HAP-1 (cell line): ENCODE measurements around the gene GABRR2.
"Not testable (repeated sequence)": the region's sequence is repeated elsewhere in the genome, so short reads cannot be mapped to it uniquely, and the experiment has no call there.

ENCODE experiments used
- DNase-seq, 2 experiments: peaks; one replicate each; pipeline ENCODE4 v3.0.0-alpha.2; 2016 to 2020; ENCODE audit warnings: low spot score in 2 of 2
- H3K27me3 ChIP-seq: fragments of 250-450 bp; sonication (Bioruptor Pico); 2 replicates; pipeline ENCODE4 v1.5.1; 2020; ENCODE audit warnings: low read depth, mild to moderate bottlenecking, moderate library complexity
- H3K36me3 ChIP-seq: fragments of 250-450 bp; sonication (Bioruptor Pico); replicated peaks from 2 replicates; pipeline ENCODE4 v1.5.1; 2020; ENCODE audit warnings: mild to moderate bottlenecking
- H3K4me1 ChIP-seq: fragments of 250-450 bp; sonication (Bioruptor Pico); 2 replicates; pipeline ENCODE4 v1.5.1; 2020; ENCODE audit warnings: mild to moderate bottlenecking
- H3K4me3 ChIP-seq: fragments of 250-450 bp; sonication (Bioruptor Pico); 2 replicates; pipeline ENCODE4 v1.5.1; 2020; ENCODE audit warnings: mild to moderate bottlenecking, moderate library complexity
- H3K9me3 ChIP-seq: fragments of 250-450 bp; sonication (Bioruptor Pico); 2 replicates; pipeline ENCODE4 v1.5.1; 2020; ENCODE audit warnings: mild to moderate bottlenecking, moderate library complexity
- in situ Hi-C: fragments of 300-500 bp; cut with MboI; formaldehyde crosslinking; loops from 3 replicates; pipeline ENCODE4 v1.14.3; 2020; ENCODE audit warnings: low sequenced_read_pairs, inconsistent platforms, mixed read lengths

Gene GABRR2

DNA sequence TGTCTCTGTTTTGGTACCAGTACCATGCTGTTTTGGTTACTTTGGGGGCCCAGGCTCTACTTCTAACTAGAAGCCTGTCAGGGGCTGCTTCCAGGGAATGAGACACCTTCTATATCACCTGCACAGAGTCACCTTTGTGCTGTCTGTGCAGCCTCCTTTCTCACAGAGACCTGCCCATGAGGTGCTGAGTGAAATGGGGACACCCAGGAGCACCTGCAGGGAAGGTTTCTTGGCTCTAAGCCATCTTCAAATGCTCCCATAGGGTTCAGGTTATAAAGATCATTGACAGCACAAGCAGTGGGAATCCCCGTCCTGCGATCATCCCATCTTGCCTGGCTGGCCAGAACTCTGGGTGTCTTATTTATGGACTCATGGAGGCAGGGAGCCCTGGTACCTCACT is 19.1 kb downstream of the GABRR2 start:
- Histone ChIP-seq H3K4me1 (peaks cover 16% of the 10 kb centered on the region), H3K4me3 (no peak overlapping the region), H3K36me3 (no peaks in the 10 kb centered on the region), H3K9me3 (no peaks in the 10 kb centered on the region), H3K27me3 (peaks cover 9% of the 10 kb centered on the region; the same call in 1 of the 2 replicates)
- in situ Hi-C loops: no loop called here
- DNase-seq: no peak

DNA sequence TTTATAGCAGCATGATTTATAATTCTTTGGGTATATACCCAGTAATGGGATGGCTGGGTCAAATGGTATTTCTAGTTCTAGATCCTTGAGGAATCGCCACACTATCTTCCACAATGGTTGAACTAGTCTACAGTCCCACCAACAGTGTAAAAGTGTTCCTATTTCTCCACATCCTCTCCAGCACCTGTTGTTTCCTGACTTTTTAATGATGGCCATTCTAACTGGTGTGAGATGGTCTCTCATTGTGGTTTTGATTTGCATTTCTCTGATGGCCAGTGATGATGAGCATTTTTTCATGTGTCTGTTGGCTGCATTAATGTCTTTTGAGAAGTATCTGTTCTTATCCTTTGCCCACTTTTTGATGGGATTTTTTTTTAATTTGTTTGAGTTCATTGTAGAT is 20.0 kb downstream of the GABRR2 start:
- in situ Hi-C loops, H3K27me3 ChIP-seq, H3K9me3 ChIP-seq, H3K36me3 ChIP-seq, DNase-seq, H3K4me3 ChIP-seq: not testable (repeated sequence)
- peaks cover 16% of the 10 kb centered on the region for H3K4me1 ChIP-seq

DNA sequence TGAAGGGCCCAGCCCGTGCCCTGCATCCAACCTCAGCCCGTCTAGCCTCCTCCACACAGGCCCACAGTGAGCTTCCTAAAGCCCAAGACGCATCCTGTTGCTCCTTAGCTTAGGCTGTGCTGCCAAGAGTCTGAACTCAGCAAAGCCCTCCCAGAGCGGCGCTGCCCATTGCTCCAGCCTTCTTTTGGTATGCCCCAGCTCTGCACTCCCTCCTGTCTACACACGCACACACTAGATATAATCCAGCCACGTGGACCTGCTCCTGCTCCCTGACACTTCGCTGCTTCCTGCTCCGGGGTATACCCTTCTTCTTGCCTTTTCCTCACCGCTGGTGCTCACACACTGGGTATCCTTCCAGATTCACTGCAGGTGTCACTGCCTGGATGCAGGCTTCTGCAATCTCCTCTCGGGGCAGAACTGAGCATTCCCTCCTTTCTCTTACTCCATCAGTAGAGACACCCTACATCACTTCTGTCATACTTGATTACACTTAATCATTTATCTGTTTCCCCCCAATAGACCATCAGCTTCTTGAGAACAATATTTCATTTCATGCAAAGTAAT is 23.8 kb downstream of the GABRR2 start:
- in situ Hi-C loops: no loop called here
- Histone ChIP-seq H3K9me3 (no peaks in the 10 kb centered on the region), H3K27me3 (peaks cover 7% of the 10 kb centered on the region; the same call in 1 of the 2 replicates), H3K36me3 (no peaks in the 10 kb centered on the region), H3K4me1 (no peaks in the 10 kb centered on the region), H3K4me3 (no peak overlapping the region)
- no peak for DNase-seq

GRCh38 chr6:89290401-89291155 is 24.5 kb downstream of the GABRR2 start:
- H3K9me3 ChIP-seq: no peaks in the 10 kb centered on the region
- H3K4me3 ChIP-seq: no peak overlapping the region
- no peak for DNase-seq
- peaks cover 4% of the 10 kb centered on the region; the same call in 1 of the 2 replicates for H3K27me3 ChIP-seq
- H3K36me3 ChIP-seq: no peaks in the 10 kb centered on the region
- in situ Hi-C loops: no loop called here
- no peaks in the 10 kb centered on the region for H3K4me1 ChIP-seq

DNA sequence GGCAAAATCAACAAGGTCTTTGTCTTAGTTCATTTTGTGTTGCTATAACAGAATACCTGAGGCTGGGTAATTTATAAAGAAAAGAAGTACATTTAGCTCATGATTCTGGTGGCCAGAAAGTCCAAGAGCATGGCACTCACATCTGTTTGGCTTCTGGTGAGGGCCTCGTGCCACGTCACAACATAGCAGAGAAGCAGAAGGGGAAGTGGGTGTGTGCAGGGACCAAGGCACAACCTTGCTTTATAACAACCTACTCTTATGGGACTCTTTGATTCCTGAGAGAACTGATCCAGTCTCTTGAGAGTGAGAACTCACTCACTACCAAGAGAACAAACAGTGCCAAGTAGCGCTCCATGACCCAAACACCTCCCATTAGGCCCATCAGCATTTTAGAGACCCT is 25.4 kb downstream of the GABRR2 start:
- Histone ChIP-seq H3K36me3 (no peaks in the 10 kb centered on the region), H3K9me3 (no peaks in the 10 kb centered on the region), H3K4me3 (no peak overlapping the region), H3K4me1 (no peaks in the 10 kb centered on the region), H3K27me3 (peaks cover 4% of the 10 kb centered on the region; the same call in 1 of the 2 replicates)
- in situ Hi-C loops: no loop called here
- DNase-seq: no peak

DNA sequence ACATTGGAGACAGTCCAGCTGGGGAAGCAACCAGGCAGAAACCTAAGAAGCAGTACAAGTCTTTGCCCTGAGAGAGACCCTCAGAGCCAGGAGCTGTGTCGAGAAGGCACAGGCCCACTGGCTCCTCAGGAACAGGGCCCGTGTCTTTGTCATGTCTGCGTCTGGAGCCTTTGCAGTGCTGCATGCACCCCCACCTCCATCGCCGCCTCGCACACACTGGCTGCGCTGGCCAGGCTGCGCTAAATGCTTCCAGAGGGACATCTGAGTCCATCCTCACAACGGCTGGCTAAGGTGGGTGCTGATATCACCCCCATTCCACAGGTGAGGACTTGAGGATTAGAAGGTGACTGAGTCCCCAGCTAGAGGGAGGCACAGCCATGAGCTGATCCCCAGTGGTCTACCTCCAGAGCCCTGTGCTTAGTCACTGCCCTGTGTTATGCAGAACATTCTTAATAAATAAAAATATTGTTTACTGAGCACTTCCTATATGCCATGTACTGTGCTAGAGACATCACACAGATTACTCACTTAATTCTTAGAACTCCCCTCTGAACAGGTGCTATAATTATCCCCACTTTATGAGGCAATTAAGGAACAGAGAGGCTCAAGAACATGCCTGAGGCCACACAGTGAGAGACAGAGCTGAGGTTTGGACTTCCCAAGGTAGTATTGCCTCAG is 27.6 kb downstream of the GABRR2 start:
- in situ Hi-C loops: no loop called here
- Histone ChIP-seq H3K4me1 (no peaks in the 10 kb centered on the region), H3K9me3 (no peaks in the 10 kb centered on the region), H3K27me3 (no peaks in the 10 kb centered on the region; the same call in 1 of the 2 replicates), H3K4me3 (no peak overlapping the region), H3K36me3 (no peaks in the 10 kb centered on the region)
- no peak for DNase-seq

GRCh38 chr6:89286516-89286915 is 28.6 kb downstream of the GABRR2 start:
- in situ Hi-C loops: no loop called here
- no peak overlapping the region for H3K4me3 ChIP-seq
- H3K36me3 ChIP-seq: no peaks in the 10 kb centered on the region
- no peaks in the 10 kb centered on the region; the same call in 1 of the 2 replicates for H3K27me3 ChIP-seq
- no peak for DNase-seq
- H3K4me1 ChIP-seq: no peaks in the 10 kb centered on the region
- H3K9me3 ChIP-seq: no peaks in the 10 kb centered on the region

GRCh38 chr6:89284963-89285735 is 29.9 kb downstream of the GABRR2 start:
- in situ Hi-C loops: no loop called here
- Histone ChIP-seq H3K4me3 (no peak overlapping the region), H3K9me3 (no peaks in the 10 kb centered on the region), H3K4me1 (no peaks in the 10 kb centered on the region), H3K36me3 (no peaks in the 10 kb centered on the region), H3K27me3 (no peaks in the 10 kb centered on the region; the same call in 1 of the 2 replicates)
- no peak for DNase-seq

DNA sequence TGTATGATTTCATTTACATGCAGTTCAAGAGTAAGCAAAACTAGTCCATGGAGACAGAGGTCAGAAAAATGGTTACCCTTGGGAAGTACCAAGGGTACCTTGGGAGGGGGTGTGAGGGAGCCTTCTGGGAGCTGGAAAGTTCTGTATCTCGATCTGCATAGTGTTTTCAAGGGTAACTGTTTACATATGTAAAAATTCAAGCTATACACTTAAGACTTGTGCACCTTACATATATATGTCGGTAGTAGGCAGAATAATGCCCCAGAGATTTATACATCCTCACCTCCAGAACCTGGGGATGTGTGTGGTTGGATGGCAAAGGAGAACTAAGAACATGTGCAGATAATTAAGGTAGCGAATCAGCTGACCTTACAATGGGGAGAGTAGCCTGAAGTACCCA is 31.0 kb downstream of the GABRR2 start:
- Histone ChIP-seq H3K4me3 (no peak overlapping the region), H3K4me1 (no peaks in the 10 kb centered on the region), H3K27me3 (no peaks in the 10 kb centered on the region; the same call in 1 of the 2 replicates), H3K9me3 (no peaks in the 10 kb centered on the region), H3K36me3 (no peaks in the 10 kb centered on the region)
- in situ Hi-C loops: no loop called here
- DNase-seq: no peak

DNA sequence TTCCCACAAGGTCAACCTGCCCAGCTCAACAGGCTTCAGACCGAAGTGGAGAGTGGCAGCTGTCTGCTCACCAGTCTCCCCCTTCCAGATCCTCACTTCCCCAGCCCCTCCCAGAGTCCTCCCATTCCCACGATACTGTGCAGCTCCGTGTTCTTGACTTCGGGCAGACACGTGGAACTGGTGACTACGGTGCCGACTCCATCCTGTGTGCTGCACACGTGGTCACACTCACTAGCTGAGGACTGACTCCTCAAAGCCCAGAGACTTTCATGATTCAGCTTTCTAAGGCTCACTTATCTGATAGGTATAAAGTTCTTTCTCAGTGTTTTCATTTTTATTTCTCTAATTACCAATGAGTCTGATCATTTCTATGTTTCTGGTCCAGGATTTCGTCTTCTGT is 32.4 kb downstream of the GABRR2 start:
- Histone ChIP-seq H3K4me1 (no peaks in the 10 kb centered on the region), H3K4me3 (no peak overlapping the region), H3K9me3 (no peaks in the 10 kb centered on the region), H3K27me3 (peaks cover 3% of the 10 kb centered on the region; the same call in 1 of the 2 replicates), H3K36me3 (no peaks in the 10 kb centered on the region)
- DNase-seq: no peak
- in situ Hi-C loops: no loop called here

DNA sequence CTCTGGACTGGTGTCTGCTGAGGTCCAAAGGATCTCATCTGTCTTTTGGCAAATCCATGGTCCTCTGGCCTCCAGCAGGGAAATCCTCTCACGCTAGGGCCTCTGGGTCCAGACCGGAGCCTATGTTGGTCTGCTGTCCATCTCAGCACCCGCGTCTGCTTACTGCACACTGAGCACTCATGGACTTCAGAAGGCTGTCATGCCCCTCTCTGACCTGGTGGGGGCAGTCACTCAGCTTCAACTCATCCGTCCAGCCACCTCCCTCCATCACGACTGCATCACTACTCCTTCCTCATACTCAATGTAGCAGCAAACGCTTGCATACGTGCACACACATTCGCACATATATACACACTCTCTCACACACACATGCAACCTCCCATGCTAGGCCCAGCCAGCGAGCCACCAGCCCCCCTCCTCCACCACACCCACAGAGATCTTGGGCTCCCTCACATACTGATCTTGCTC is 33.3 kb downstream of the GABRR2 start:
- H3K27me3 ChIP-seq: peaks cover 3% of the 10 kb centered on the region; the same call in 1 of the 2 replicates
- DNase-seq: peak; percentile 49 to 79

GRCh38 chr6:89278956-89279355 is 36.1 kb downstream of the GABRR2 start:
- DNase-seq: no peak
- Histone ChIP-seq H3K36me3 (no peaks in the 10 kb centered on the region), H3K4me1 (no peaks in the 10 kb centered on the region), H3K27me3 (peaks cover 3% of the 10 kb centered on the region; the same call in 1 of the 2 replicates), H3K4me3 (no peak overlapping the region), H3K9me3 (no peaks in the 10 kb centered on the region)
- in situ Hi-C loops: no loop called here

More for the DNA sequence above, 33.3 kb downstream of the GABRR2 start:
- no peak overlapping the region for H3K4me3 ChIP-seq
- H3K9me3 ChIP-seq: no peaks in the 10 kb centered on the region
- no peaks in the 10 kb centered on the region for H3K36me3 ChIP-seq
- no peaks in the 10 kb centered on the region for H3K4me1 ChIP-seq
- in situ Hi-C loops: no loop called here

DNA sequence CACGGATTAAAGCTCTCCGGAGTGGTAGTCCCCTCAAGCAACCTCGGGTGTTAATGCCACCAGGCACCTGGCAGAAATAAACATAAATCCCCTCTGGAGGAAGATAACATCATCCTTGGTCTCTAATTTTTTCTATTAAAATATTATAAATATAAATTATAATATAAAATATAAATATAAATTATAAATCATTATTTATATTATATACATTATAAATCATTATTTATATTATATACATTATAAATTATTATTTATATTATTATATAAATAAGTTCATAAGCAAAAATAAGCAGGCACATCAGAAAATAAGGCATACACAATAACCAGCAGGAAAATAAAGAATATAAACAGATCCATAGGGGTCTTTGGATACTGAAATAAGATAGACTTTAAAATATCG is 39.2 kb downstream of the GABRR2 start:
- no peak overlapping the region for H3K4me3 ChIP-seq
- no peaks in the 10 kb centered on the region for H3K9me3 ChIP-seq
- H3K4me1 ChIP-seq: no peaks in the 10 kb centered on the region
- H3K36me3 ChIP-seq: no peaks in the 10 kb centered on the region
- DNase-seq: no peak
- in situ Hi-C loops: no loop called here
- peaks cover 3% of the 10 kb centered on the region; the same call in 1 of the 2 replicates for H3K27me3 ChIP-seq
